ENCODE results near the gene CYB5RL.
"Not testable (repeated sequence)": the region's sequence is repeated elsewhere in the genome, so short reads cannot be mapped to it uniquely, and the experiment has no call there.

CYB5RL gene

GRCh38 chr1:54186056-54186455 lies 13.8 kb downstream of the CYB5RL start:
- no peak for DNase-seq

GRCh38 chr1:54180701-54181360 lies 19.0 kb downstream of the CYB5RL start:
- no peak for DNase-seq

- no peak for DNase-seq
Observed at GRCh38 chr1:54178296-54179070, 21.3 kb downstream of the CYB5RL start.

- no peak for DNase-seq
Observed at GRCh38 chr1:54177726-54178125, 22.1 kb downstream of the CYB5RL start.

GRCh38 chr1:54176621-54177327 lies 23.1 kb downstream of the CYB5RL start:
- DNase-seq: no peak

GRCh38 chr1:54174106-54174505 lies 25.7 kb downstream of the CYB5RL start:
- no peak for DNase-seq

GRCh38 chr1:54173681-54174080 lies 26.1 kb downstream of the CYB5RL start:
- DNase-seq: no peak

- no peak for DNase-seq
Observed at GRCh38 chr1:54172614-54173599, 26.9 kb downstream of the CYB5RL start.

- DNase-seq: no peak
Observed at GRCh38 chr1:54171606-54172005, 28.2 kb downstream of the CYB5RL start.

- DNase-seq: no peak
Observed at GRCh38 chr1:54171016-54171415, 28.8 kb downstream of the CYB5RL start.

GRCh38 chr1:54169068-54169467 lies 30.8 kb downstream of the CYB5RL start:
- DNase-seq: no peak

GRCh38 chr1:54168206-54168965 lies 31.4 kb downstream of the CYB5RL start:
- DNase-seq: peak; percentile 7

GRCh38 chr1:54167422-54168139 lies 32.2 kb downstream of the CYB5RL start:
- peak; percentile 10 for DNase-seq

GRCh38 chr1:54166357-54166756 lies 33.5 kb downstream of the CYB5RL start:
- DNase-seq: not testable (repeated sequence)

GRCh38 chr1:54165146-54165545 lies 34.7 kb downstream of the CYB5RL start:
- no peak for DNase-seq

GRCh38 chr1:54163573-54163972 lies 36.3 kb downstream of the CYB5RL start:
- no peak for DNase-seq

GRCh38 chr1:54163051-54163450 lies 36.8 kb downstream of the CYB5RL start:
- DNase-seq: no peak

GRCh38 chr1:54161495-54162168 lies 38.2 kb downstream of the CYB5RL start:
- no peak for DNase-seq

GRCh38 chr1:54160351-54160750 lies 39.5 kb downstream of the CYB5RL start:
- no peak for DNase-seq

- DNase-seq: no peak
Observed at GRCh38 chr1:54159733-54160316, 40.0 kb downstream of the CYB5RL start.
